A673 (cell line): ENCODE measurements around the gene ACSBG1. TPM values are rescaled to one million over a fixed set of nuclear protein-coding genes. Genes with fewer than 3 reads are reported as not detected.
A peak's percentile ranks its signal among the peaks of the same experiment; 100 is the strongest.

Experiments used
- BruUV-seq: library from RNA; stranded (reverse); fragments of 400-500 nt; replicated peaks from 2 replicates; lab custom pipeline; 2021; lab: Mats Ljungman, UMichigan
- CTCF ChIA-PET: fragments of 300-600 bp; sonication (Branson Sonifier 250); formaldehyde crosslinking; loops from one replicate; lab custom pipeline; 2022; ENCODE audit warnings: antibody characterized with exemption; lab: Charles Lee
- POLR2A ChIA-PET: fragments of 300-600 bp; sonication (Branson Sonifier 250); formaldehyde crosslinking; loops from one replicate; lab custom pipeline; 2022; ENCODE audit warnings: antibody characterized with exemption; ENCODE audit not compliant: low non-redundant PET; lab: Charles Lee
- DNase-seq: peaks from one replicate; pipeline ENCODE4 v3.0.0-alpha.2; 2015; ENCODE audit warnings: low spot score
- H3K27ac ChIP-seq: fragments of 200-600 bp; sonication (generic); 2 replicates; pipeline ENCODE4 v1.5.1; 2016; ENCODE audit warnings: mixed run types, low read depth, mild to moderate bottlenecking, mixed read lengths, antibody characterized with exemption, low read length; ENCODE audit not compliant: poor library complexity, severe bottlenecking
- H3K27me3 ChIP-seq: fragments of 200-600 bp; sonication (generic); replicated peaks from 2 replicates; pipeline ENCODE4 v1.6.1; 2017; ENCODE audit warnings: mixed run types, low read depth, mild to moderate bottlenecking, mixed read lengths, antibody characterized with exemption, low read length; ENCODE audit not compliant: insufficient read depth, poor library complexity
- H3K36me3 ChIP-seq: fragments of 200-600 bp; sonication (generic); 2 replicates; pipeline ENCODE4 v1.6.1; 2016; ENCODE audit warnings: mixed run types, mild to moderate bottlenecking, mixed read lengths, antibody characterized with exemption, low read length; ENCODE audit not compliant: insufficient read depth, poor library complexity, severe bottlenecking
- H3K4me1 ChIP-seq: fragments of 200-600 bp; sonication (generic); 2 replicates; pipeline ENCODE4 v1.6.1; 2017; ENCODE audit warnings: mixed run types, mild to moderate bottlenecking, mixed read lengths, antibody characterized with exemption, low read length; ENCODE audit not compliant: insufficient read depth, poor library complexity, severe bottlenecking
- H3K4me3 ChIP-seq: fragments of 200-600 bp; sonication (generic); 2 replicates; pipeline ENCODE4 v1.5.1; 2016; ENCODE audit warnings: low read depth, mixed run types, mild to moderate bottlenecking, mixed read lengths, low read length; ENCODE audit not compliant: poor library complexity, severe bottlenecking
- H3K9me3 ChIP-seq: fragments of 200-600 bp; sonication (generic); 2 replicates; pipeline ENCODE4 v1.6.1; 2016; ENCODE audit warnings: mixed run types, low read depth, mild to moderate bottlenecking, mixed read lengths, antibody characterized with exemption, low read length; ENCODE audit not compliant: poor library complexity, severe bottlenecking
- CTCF ChIP-seq: fragments of 300-800, 200-600 bp; sonication (generic); conservative IDR thresholded peaks from 2 replicates; pipeline ENCODE4 v1.5.1; 2017; ENCODE audit warnings: low read depth, mild to moderate bottlenecking, antibody characterized with exemption, low read length, moderate library complexity, mixed read lengths
- EZH2 ChIP-seq: fragments of 200-600 bp; sonication (generic); IDR thresholded peaks from 2 replicates; pipeline ENCODE4 v1.6.1; 2017; ENCODE audit warnings: borderline replicate concordance, low read depth, mild to moderate bottlenecking, mixed read lengths, antibody characterized with exemption, low read length; ENCODE audit not compliant: poor library complexity, severe bottlenecking
- intact Hi-C: fragments of 100-400 bp; cut with micrococcal nuclease; formaldehyde crosslinking; loops from one replicate; pipeline ENCODE4 v1.10.0; 2022; ENCODE audit not compliant: unreplicated experiment
- total RNA-seq: library from RNA; stranded (reverse); gene quantifications from 2 replicates; pipeline ENCODE4 v1.2.3, GENCODE V29; 2021

Gene ACSBG1
- total RNA-seq, 1 experiment from 2014 or later: 0.45 TPM

DNA sequence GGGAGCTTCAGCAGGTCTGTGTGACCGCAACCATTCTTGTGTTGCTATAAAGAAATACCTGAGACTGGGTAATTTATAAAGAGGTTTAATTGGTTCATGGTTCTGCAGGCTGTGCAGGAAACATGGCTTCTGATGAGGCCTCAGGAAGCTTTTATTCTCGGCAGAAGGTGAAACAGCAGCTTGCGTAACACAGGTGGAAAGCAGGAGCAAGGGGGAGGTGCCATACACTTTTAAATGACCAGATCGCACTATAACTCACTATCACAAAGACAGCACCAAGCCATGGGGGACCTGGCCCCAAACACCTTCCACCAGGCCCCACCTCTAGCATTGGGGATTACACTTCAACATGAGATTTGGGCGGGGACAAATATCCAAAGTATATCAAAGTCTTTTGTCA, 94.8 kb downstream of the ACSBG1 start:
- no peak for DNase-seq
- Histone ChIP-seq H3K27me3 (no peaks in the 10 kb centered on the region), H3K9me3 (no peaks in the 10 kb centered on the region), H3K27ac (no peak overlapping the region), H3K4me1 (no peaks in the 10 kb centered on the region), H3K36me3 (no peaks in the 10 kb centered on the region), H3K4me3 (no peak overlapping the region)
- BruUV-seq: no TSS peak
- TF ChIP-seq CTCF (no peak), EZH2 (no peak)
- intact Hi-C loops: no loop called here
- CTCF ChIA-PET: interaction anchor here (0.6 to 2.2 kb wide), 2 partner anchors 9 to 31 kb away, joined by 4 to 5 read pairs; partner anchors contain the start of gene CIB2
- POLR2A ChIA-PET: no interaction called here

GRCh38 chr15:78133801-78134200, 100.6 kb downstream of the ACSBG1 start:
- intact Hi-C loops: no loop called here
- DNase-seq: no peak
- peaks cover 8% of the 10 kb centered on the region for H3K4me1 ChIP-seq
- H3K27me3 ChIP-seq: no peaks in the 10 kb centered on the region
- BruUV-seq: no TSS peak
- H3K4me3 ChIP-seq: no peak overlapping the region
- H3K36me3 ChIP-seq: no peaks in the 10 kb centered on the region
- TF ChIP-seq EZH2 (no peak), CTCF (no peak)
- ChIA-PET CTCF (no interaction called here), POLR2A (no interaction called here)
- H3K27ac ChIP-seq: no peak overlapping the region
- H3K9me3 ChIP-seq: no peaks in the 10 kb centered on the region

GRCh38 chr15:78131295-78132061, 102.9 kb downstream of the ACSBG1 start, which contains the start of gene CIB2:
Gene CIB2, minus strand, starts transcription at chr15:78131445. Its CDS starts 230 bp downstream, at chr15:78131215.
- BruUV-seq: no TSS peak
- intact Hi-C loops: no loop called here
- no peaks in the 10 kb centered on the region for H3K9me3 ChIP-seq
- peaks cover 8% of the 10 kb centered on the region for H3K4me1 ChIP-seq
- no peaks in the 10 kb centered on the region for H3K27me3 ChIP-seq
- peak within 1 kb of the TSS; percentile 65 for H3K4me3 ChIP-seq
- H3K36me3 ChIP-seq: no peaks in the 10 kb centered on the region
- CTCF ChIA-PET: interaction anchor here (0.6 to 1.6 kb wide), 4 partner anchors 8 to 993 kb away, joined by 3 to 10 read pairs (median 4); no protein-coding TSS in a partner anchor
- POLR2A ChIA-PET: no interaction called here
- TF ChIP-seq EZH2 (no peak), CTCF (peak; percentile 47; the same call in 1 of the 2 replicates)
- H3K27ac ChIP-seq: peak within 1 kb of the TSS; percentile 60
- DNase-seq: peak; percentile 76
